GDM1 (cell line): ENCODE measurements around the gene IL17RD.

ENCODE experiments used
- DNase-seq: peaks from one replicate; lab custom pipeline; 2025; lab: John Stamatoyannopoulos, UW

IL17RD gene

GRCh38 chr3:57130571-57131209, 34.5 kb downstream of the IL17RD start:
- no peak for DNase-seq

- no peak for DNase-seq
Measured at GRCh38 chr3:57128826-57129667, 36.1 kb downstream of the IL17RD start.

GRCh38 chr3:57127891-57128518, 37.1 kb downstream of the IL17RD start:
- DNase-seq, result no peak

- no peak for DNase-seq
Measured at GRCh38 chr3:57126244-57126643, 38.9 kb downstream of the IL17RD start.

GRCh38 chr3:57120451-57121174, 44.5 kb downstream of the IL17RD start:
- DNase-seq, result no peak

GRCh38 chr3:57120040-57120439, 45.1 kb downstream of the IL17RD start:
- no peak for DNase-seq

GRCh38 chr3:57118254-57118653, 46.9 kb downstream of the IL17RD start:
- DNase-seq, result no peak

- no peak for DNase-seq
Measured at GRCh38 chr3:57116501-57116900, 48.7 kb downstream of the IL17RD start.

GRCh38 chr3:57112206-57112605, 52.9 kb downstream of the IL17RD start:
- no peak for DNase-seq

- no peak for DNase-seq
Measured at GRCh38 chr3:57110798-57111197, 54.4 kb downstream of the IL17RD start.

- no peak for DNase-seq
Measured at GRCh38 chr3:57110214-57110613, 54.9 kb downstream of the IL17RD start.

- DNase-seq, result no peak
Measured at GRCh38 chr3:57109437-57110199, 55.5 kb downstream of the IL17RD start.

GRCh38 chr3:57108684-57109083, 56.5 kb downstream of the IL17RD start:
- DNase-seq, result no peak

GRCh38 chr3:57105585-57105984, 59.6 kb downstream of the IL17RD start:
- no peak for DNase-seq

GRCh38 chr3:57100046-57100695, 65.0 kb downstream of the IL17RD start:
- DNase-seq, result peak; percentile 59

GRCh38 chr3:57098418-57099310, 66.5 kb downstream of the IL17RD start:
- DNase-seq, result no peak

GRCh38 chr3:57097536-57097935, 67.6 kb downstream of the IL17RD start:
- no peak for DNase-seq

- DNase-seq, result no peak
Measured at GRCh38 chr3:57095363-57095762, 69.8 kb downstream of the IL17RD start.

GRCh38 chr3:57094575-57094974, 70.6 kb downstream of the IL17RD start:
- DNase-seq, result no peak

GRCh38 chr3:57093971-57094535, 71.1 kb downstream of the IL17RD start:
- DNase-seq, result no peak
